Stimulated activated CD4-positive, alpha-beta T cell treated with anti-CD3 and anti-CD28 coated beads, Interleukin-1b, Interleukin-23, amount 100 ng/mL, for 4 hours (primary cell): Measurements from ENCODE around the gene LRP8.
A peak's percentile ranks its signal among the peaks of the same experiment; 100 is the strongest.
"Not testable (repeated sequence)": the region's sequence is repeated elsewhere in the genome, so short reads cannot be mapped to it uniquely, and the experiment has no call there.

Experiments used
- DNase-seq, 2 donors: peaks; one replicate each; pipeline ENCODE4 v3.0.0-alpha.2; 2020; ENCODE audit warnings: low read depth in 2 of 2

Gene LRP8

GRCh38 chr1:53218201-53218600 lies 109.7 kb downstream of the LRP8 start:
- DNase-seq, result no peak

DNA sequence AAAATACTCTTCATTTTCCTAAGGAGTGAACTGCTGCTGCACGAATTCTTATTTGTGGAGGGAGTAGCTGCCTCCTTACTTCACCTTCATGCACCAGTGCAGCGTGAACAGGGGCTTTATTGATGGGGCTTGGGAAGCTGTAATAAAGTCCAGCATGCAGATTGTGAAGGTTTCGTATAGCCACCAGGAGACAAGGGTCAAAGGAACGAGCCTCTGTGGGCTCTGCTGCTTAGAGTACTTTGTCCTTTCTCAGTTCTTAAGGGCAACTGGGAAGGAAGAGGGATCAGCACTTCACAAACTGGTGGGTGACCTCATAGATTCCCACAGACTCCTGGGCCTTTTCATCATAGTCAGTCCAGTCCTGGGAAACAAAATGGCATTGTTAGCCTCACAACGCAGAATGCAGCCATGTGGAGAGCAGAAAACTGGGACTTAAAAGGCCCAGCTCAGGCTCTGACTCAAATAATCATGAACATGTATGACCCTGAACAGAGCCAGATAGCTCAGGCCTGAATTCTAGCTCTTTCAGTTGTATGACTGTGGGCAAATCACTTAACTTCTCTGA lies 113.4 kb downstream of the LRP8 start:
- DNase-seq, result no peak

DNA sequence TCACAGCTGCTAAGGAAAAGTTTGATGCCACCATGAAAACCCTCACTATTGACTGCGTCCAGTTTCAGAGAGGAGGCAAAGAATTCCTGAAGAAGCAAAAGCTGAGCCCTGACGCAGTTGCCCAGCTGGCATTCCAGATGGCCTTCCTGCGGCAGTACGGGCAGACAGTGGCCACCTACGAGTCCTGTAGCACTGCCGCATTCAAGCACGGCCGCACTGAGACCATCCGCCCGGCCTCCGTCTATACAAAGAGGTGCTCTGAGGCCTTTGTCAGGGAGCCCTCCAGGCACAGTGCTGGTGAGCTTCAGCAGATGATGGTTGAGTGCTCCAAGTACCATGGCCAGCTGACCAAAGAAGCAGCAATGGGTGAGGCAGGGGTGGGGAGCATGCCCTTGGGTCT lies 116.9 kb downstream of the LRP8 start:
- no peak for DNase-seq

- DNase-seq, result no peak
These were observed 117.5 kb downstream of the LRP8 start for GRCh38 chr1:53210352-53210751.

DNA sequence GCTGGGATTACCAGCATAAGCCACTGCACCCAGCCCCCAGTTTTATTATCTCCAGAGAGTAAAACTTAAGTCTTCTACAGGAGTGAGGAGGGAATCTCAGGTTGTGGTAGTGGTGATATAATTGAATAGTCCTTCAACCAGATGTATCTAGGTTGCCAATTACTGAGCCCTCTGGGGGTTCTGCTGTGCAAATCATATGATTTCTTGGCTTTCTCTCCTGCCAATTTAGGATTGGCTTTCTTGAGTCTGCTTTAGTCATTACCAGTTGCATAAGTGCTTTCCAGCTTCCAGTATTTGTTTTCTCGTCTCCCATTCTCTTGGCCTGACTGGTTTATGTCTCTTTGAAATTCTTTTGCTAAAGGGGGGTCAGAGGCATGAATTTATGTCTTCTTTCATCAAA lies 120.1 kb downstream of the LRP8 start:
- DNase-seq, result no peak

DNA sequence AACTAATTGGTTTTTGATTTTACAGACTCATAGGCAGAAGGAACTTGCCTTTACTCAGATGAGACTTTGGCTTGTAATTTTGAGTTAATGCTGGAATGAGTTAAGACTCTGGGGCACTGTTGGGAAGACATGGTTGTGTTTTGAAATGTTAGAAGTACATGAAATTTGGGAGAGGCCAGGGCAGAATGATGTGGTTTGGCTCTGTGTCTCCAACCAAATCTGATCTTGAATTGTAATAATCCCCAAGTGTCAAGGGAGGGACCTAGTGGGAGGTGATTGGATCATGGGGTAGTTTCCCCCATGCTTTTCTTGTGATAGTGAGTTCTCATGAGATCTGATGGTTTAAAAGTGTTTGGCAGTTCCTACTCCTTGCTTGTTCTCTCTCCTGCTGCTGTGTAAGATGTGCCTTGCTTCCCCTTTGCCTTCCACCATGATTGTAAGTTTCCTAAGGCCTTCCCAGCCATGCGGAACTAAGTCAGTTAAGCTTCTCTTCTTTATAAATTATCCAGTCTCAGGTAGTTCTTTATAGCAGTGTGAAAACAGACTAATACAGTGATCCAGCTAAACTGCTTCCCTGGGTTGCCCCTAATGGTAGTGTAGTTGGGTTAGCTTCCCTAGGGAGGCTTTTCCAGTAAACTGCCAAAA lies 121.0 kb downstream of the LRP8 start:
- DNase-seq, result no peak

DNA sequence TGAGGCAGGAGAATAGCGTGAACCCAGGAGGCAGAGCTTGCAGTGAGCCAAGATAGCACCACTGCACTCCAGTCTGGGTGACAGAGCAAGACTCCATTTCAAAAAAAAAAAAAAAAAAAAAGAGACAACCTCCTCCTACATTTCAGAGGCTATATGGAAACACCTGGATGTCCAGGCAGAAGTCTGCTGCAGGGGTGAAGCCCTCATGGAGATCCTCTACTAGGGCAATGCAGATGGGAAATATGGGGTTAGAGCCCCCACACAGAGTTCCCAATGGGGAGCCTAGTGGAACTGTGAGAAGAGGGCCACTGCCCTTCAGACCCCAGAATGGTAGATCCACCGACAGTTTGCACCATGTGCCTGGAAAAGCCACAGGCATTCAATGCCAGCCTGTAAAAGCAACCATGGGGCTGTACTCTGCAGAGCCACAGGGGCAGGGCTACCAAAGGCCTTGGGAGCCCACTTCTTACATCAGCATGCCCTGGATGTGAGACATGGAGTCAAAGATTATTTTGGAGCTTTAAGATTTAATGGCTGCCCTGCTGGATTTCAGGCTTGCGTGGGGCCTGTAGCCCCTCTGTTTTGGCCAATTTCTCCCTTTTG lies 121.7 kb downstream of the LRP8 start:
- DNase-seq, result not testable (repeated sequence)

DNA sequence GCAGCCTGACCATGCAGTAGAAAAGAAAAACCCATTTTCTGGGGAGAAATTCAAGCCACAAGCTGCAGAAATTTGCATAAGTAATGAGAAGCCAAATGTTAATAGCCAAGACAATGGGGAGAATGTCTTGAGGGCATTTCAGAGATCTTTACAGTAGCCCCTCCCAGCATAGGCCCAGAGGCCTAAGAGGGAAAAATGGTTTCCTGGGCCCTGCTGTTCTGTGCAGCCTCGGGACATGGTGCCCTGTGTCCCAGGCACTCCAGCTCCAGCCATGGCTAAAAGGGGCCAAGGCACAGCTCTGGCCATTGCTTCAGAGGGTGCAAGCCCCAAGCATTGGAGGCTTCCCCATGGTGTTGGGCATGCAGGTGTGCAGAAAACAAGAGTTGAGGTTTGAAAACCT lies 122.4 kb downstream of the LRP8 start:
- not testable (repeated sequence) for DNase-seq

- no peak for DNase-seq
These were observed 124.4 kb downstream of the LRP8 start for GRCh38 chr1:53203466-53203865.

DNA sequence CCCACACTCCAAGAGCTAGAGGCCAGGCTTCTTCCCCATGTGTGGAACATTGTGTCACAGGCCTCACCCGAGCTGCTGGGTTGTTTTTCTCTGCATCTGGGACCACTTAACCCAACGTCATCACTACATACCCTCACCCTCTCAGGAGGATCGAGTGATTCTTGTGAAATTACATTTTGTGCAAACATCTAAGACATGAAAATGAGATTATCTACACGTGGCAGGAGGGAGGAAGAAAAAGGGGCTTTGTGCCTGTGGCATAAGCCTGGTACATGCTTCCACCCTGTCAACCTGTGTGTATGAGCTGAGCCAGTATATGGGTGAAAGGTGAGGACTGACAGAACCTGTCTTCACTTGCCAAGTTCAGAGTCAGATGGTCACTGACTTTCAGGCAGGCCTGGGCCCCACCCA lies 129.6 kb downstream of the LRP8 start:
- no peak for DNase-seq

DNA sequence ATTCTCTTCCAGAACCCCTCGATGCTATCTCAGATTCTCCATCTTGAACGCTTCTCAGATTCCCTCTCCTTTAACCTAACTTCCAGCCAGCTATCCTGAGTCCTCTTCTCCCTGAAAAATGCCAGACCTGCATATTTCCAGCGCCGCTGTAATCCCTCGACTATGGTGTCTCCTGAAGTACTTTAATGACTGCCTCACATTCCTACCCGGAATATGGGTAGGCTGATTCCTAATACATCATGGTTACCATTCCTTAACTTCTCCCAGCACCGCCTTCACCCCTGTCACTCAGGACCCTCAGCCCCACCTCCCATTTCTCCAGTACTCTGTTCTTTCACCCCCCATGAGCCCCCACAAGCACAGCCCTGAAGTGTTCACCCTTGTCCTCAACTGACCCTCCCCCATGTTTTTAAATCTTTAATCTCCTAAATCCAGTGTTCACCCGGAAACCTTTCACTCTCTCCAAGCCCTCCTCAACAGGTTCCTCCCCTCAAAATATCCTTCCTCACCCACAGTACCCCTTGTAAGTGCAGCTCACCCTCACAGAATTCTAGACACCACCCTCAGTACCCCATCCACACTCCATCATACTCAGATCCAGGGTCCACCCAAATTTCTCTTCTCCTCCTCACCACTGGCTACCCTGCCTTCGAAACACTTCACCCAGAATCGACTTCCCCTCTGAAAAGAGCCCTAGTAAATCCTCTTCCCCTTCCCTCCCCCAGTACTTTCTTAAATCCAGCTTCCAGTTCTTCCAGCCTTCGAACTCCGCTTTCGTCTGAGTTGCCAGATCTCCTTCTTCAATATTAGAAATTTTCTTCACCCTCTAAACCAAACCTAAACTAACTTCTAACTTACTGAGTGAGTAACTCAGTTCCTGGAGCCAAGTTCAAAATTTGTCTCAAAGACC lies 130.3 kb downstream of the LRP8 start:
- no peak for DNase-seq

- DNase-seq, result peak; percentile 76 to 89
These were observed 131.2 kb downstream of the LRP8 start, which contains the start of gene CPT2 for GRCh38 chr1:53196485-53197290. CPT2 (plus strand) TSS chr1:53196824; CDS start chr1:53196944, 120 bp downstream.

DNA sequence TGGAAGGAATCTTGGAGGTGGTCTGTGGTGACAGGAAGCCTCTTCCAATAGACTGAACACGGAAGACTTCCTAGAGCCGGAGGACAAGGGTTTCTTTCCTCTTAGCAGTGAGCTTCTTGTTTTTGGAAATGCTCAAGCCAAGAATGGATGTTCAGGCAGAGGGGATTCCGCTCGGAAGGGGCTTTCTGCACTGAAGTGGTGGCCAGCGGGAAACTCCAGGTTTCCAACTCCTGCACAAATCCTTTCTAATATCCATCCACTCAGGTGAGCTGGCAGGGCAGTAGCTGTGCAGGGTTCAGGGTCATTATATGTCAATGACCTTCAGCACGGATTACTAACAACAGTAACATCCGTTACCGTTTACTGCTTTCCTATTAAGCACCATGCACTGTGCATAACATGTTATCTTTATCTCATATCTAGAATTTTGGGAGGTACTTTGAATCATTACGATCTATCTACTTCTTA lies 131.8 kb downstream of the LRP8 start:
- DNase-seq, result no peak

- no peak for DNase-seq
These were observed 132.4 kb downstream of the LRP8 start for GRCh38 chr1:53195246-53196016.
